GM12878 (cell line): Measurements from ENCODE around the gene IGF1R. TPM values are rescaled to one million over a fixed set of nuclear protein-coding genes. Genes with fewer than 3 reads are reported as not detected.

Source experiments
- ATAC-seq: fragments of 200-7000 bp; cut with Tn5 transposase; 3 replicates; pipeline ENCODE4 v1.9.1; 2020; ENCODE audit warnings: mild to moderate bottlenecking, moderate library complexity
- BruUV-seq: library from RNA; stranded (reverse); fragments of 400-500 nt; replicated peaks from 2 replicates; lab custom pipeline; 2021; lab: Mats Ljungman, UMichigan
- CTCF ChIA-PET: fragments of 300-600 bp; sonication (Branson Sonifier 250); formaldehyde crosslinking; extraction: SDS; loops from one replicate; lab custom pipeline; 2021; ENCODE audit warnings: inconsistent platforms; lab: Yijun Ruan, JAX
- POLR2A ChIA-PET: fragments of 350-600 bp; formaldehyde crosslinking; extraction: SDS; loops from one replicate; lab custom pipeline; 2021; ENCODE audit warnings: inconsistent platforms; lab: Charles Lee
- RAD21 ChIA-PET: fragments of 300-600 bp; sonication (Branson Sonifier 250); formaldehyde crosslinking; loops from one replicate; lab custom pipeline; 2023; ENCODE audit warnings: antibody characterized with exemption; ENCODE audit not compliant: unreplicated experiment; lab: Charles Lee
- SMC1A ChIA-PET: fragments of 300-600 bp; sonication (Branson Sonifier 250); formaldehyde crosslinking; loops from one replicate; lab custom pipeline; 2023; ENCODE audit not compliant: unreplicated experiment, uncharacterized antibody; lab: Charles Lee
- DNase-seq: peaks from one replicate; pipeline ENCODE4 v3.0.0-alpha.2; 2011; ENCODE audit warnings: low read depth, low spot score
- FAIRE-seq: peaks from 3 replicates; lab custom pipeline; 2011; peaks lifted over from hg19 to GRCh38; lab: Jason Lieb, UNC
- H2AFZ ChIP-seq: 2 replicates; pipeline ENCODE4 v1.6.0; 2011; ENCODE audit warnings: low read depth, low read length, control low read depth; ENCODE audit not compliant: control insufficient read depth
- H3K27ac ChIP-seq: 2 replicates; pipeline ENCODE4 v1.5.1; 2011; ENCODE audit warnings: control low read depth; ENCODE audit not compliant: control insufficient read depth, insufficient read depth
- H3K27me3 ChIP-seq, 2 experiments: replicated peaks in 1 of 2; 2 replicates each; pipeline versions ENCODE4 v1.6.0 to v1.6.1; 2011; ENCODE audit warnings: low read length in 1 of 2; ENCODE audit not compliant: control insufficient read depth in 2 of 2, insufficient read depth in 2 of 2
- H3K36me3 ChIP-seq, 2 experiments: 2 replicates each; pipeline ENCODE4 v1.5.1; 2011; ENCODE audit warnings: low read length in 1 of 2; ENCODE audit not compliant: control insufficient read depth in 2 of 2, insufficient read depth in 2 of 2
- H3K4me1 ChIP-seq: 2 replicates; pipeline ENCODE4 v1.6.1; 2011; ENCODE audit warnings: mild to moderate bottlenecking, low read length, moderate library complexity, mixed read lengths; ENCODE audit not compliant: control insufficient read depth, insufficient read depth
- H3K4me2 ChIP-seq: 2 replicates; pipeline ENCODE4 v1.6.0; 2011; ENCODE audit warnings: control low read depth; ENCODE audit not compliant: control insufficient read depth, insufficient read depth
- H3K4me3 ChIP-seq: fragments of 200-600 bp; sonication (generic); 2 replicates; pipeline ENCODE4 v1.5.1; 2016
- H3K79me2 ChIP-seq: 2 replicates; pipeline ENCODE4 v1.6.0; 2011; ENCODE audit warnings: low read length; ENCODE audit not compliant: control insufficient read depth, insufficient read depth
- H3K9ac ChIP-seq: 2 replicates; pipeline ENCODE4 v1.8.0; 2011; ENCODE audit warnings: low read length, control low read depth, mixed read lengths; ENCODE audit not compliant: control insufficient read depth, insufficient read depth
- H3K9me3 ChIP-seq: replicated peaks from 3 replicates; pipeline ENCODE4 v1.5.1; 2011; ENCODE audit warnings: mild to moderate bottlenecking, low read length; ENCODE audit not compliant: control insufficient read depth, insufficient read depth
- H4K20me1 ChIP-seq: 2 replicates; pipeline ENCODE4 v1.6.0; 2011; ENCODE audit not compliant: control insufficient read depth, insufficient read depth
- ASH2L ChIP-seq: fragments of 300-600, 200-600 bp; sonication (generic); IDR thresholded peaks from 2 replicates; pipeline ENCODE4 v1.6.1; 2017; ENCODE audit warnings: low read depth, mild to moderate bottlenecking, borderline replicate concordance
- ATF2 ChIP-seq: IDR thresholded peaks from 2 replicates; pipeline ENCODE4 v1.6.1; 2012; ENCODE audit warnings: low read length, inconsistent platforms
- EGR1 ChIP-seq, 2 experiments: IDR thresholded peaks; 1 replicate in 1 of 2; 2 replicates in 1 of 2; pipeline ENCODE4 v1.6.1; 2011 to 2012; ENCODE audit warnings: low read depth in 2 of 2, low read length in 2 of 2, borderline replicate concordance in 1 of 2, mild to moderate bottlenecking in 1 of 2, moderate library complexity in 1 of 2
- ETV6 ChIP-seq, 2 experiments: fragments of 450-650 bp in 1 of 2; IDR thresholded peaks in 1 of 2; conservative IDR thresholded peaks in 1 of 2; 2 replicates each; pipeline ENCODE4 v1.6.1; 2014; ENCODE audit warnings: antibody characterized with exemption in 1 of 2, borderline replicate concordance in 1 of 2, low read depth in 1 of 2, mild to moderate bottlenecking in 1 of 2, moderate library complexity in 1 of 2
- NFYB ChIP-seq: IDR thresholded peaks from 2 replicates; pipeline ENCODE4 v1.6.1; 2011; ENCODE audit warnings: low read depth, mild to moderate bottlenecking, low read length, improper control_type of control experiment, moderate library complexity; ENCODE audit not compliant: insufficient read depth
- NR2C2 ChIP-seq: IDR thresholded peaks from 2 replicates; pipeline ENCODE4 v1.6.1; 2011; ENCODE audit warnings: borderline replicate concordance, low read depth; ENCODE audit not compliant: control insufficient read depth, insufficient read length
- PKNOX1 ChIP-seq: fragments of 450-650 bp; IDR thresholded peaks from 2 replicates; pipeline ENCODE4 v1.6.1; 2016; ENCODE audit warnings: mild to moderate bottlenecking
- POU2F2 ChIP-seq: IDR thresholded peaks from 3 replicates; pipeline ENCODE4 v1.6.1; 2011; ENCODE audit warnings: low read depth, mild to moderate bottlenecking, low read length, borderline replicate concordance
- RELB ChIP-seq: fragments of 450-650 bp; IDR thresholded peaks from 2 replicates; pipeline ENCODE4 v1.6.1; 2017; ENCODE audit warnings: low read depth, mild to moderate bottlenecking, moderate library complexity
- SUPT20H ChIP-seq: IDR thresholded peaks from 2 replicates; pipeline ENCODE4 v1.6.1; 2011; ENCODE audit warnings: low read depth, mild to moderate bottlenecking, low read length, moderate library complexity, borderline replicate concordance; ENCODE audit not compliant: control insufficient read depth
- ZNF217 ChIP-seq: fragments of 450-650 bp; IDR thresholded peaks from 2 replicates; pipeline ENCODE4 v1.6.1; 2017; ENCODE audit warnings: antibody characterized with exemption, mild to moderate bottlenecking
- WGBS: methylation state at CpG from one replicate; pipeline ENCODE4 v1.1.6; 2016; ENCODE audit warnings: low lambda C conversion rate; ENCODE audit not compliant: insufficient replicate concordance, insufficient coverage; ENCODE audit errors: missing lambda C conversion rate; 5-methylcytosine and 5-hydroxymethylcytosine counted together
- in situ Hi-C: fragments of 300-500 bp; cut with MboI; formaldehyde crosslinking; loops from 9 replicates; pipeline ENCODE4 v1.14.3; 2018; ENCODE audit warnings: mixed read lengths
- intact Hi-C: fragments of 100-400 bp; cut with micrococcal nuclease; formaldehyde crosslinking; loops from one replicate; pipeline ENCODE4 v1.14.2; 2022; ENCODE audit not compliant: unreplicated experiment
- polyA plus RNA-seq, 11 experiments: library from polyadenylated mRNA; depleted of rRNA in 4 of 11; unstranded in 6 of 11; stranded (reverse) in 5 of 11; fragments of >200 nt; fragmentation: Nextera tagmentation in 4 of 11; fragmentation: Illumina TruSeq in 1 of 11; extraction: Ambion mirVana in 4 of 11; extraction: Trizol in 1 of 11; gene quantifications; 1 replicate in 1 of 11; 2 replicates in 10 of 11; pipeline versions ENCODE4 v1.2.1 to v1.2.3, GENCODE V29; 2011 to 2016; ENCODE audit warnings: inconsistent platforms in 2 of 11, missing spikeins in 2 of 11, low read depth in 1 of 11
- total RNA-seq, 4 experiments: library from RNA; depleted of rRNA in 3 of 4; stranded (reverse); fragments of >200 nt in 3 of 4; fragmentation: Illumina TruSeq in 1 of 4; extraction: Trizol in 1 of 4; gene quantifications; 2 replicates each; pipeline versions ENCODE4 v1.2.1 to v1.2.3, GENCODE V29; 2013 to 2021

Gene IGF1R
- total and polyA plus RNA-seq, 10 of the 15 experiments (the other 5 are each of a cell fraction or from before 2014, with no cell fraction given), result 0.03 to 2.7 (median 0.66) TPM

- ATAC-seq (no peak), FAIRE-seq (no peak), DNase-seq (no peak)
- H2AFZ ChIP-seq, result no peak overlapping the region
- no peak overlapping the region for H3K4me2 ChIP-seq
- no peaks in the 10 kb centered on the region for H3K9me3 ChIP-seq
- no peaks in the 10 kb centered on the region for H3K27me3 ChIP-seq
- H3K4me3 ChIP-seq, result no peak overlapping the region
- 71% methylated on average over 7 of the region's 7 CpGs for WGBS
- no peaks in the 10 kb centered on the region for H4K20me1 ChIP-seq
- ChIA-PET CTCF (interaction anchor here (0.6 to 1.6 kb wide), 4 partner anchors 9 to 259 kb away, joined by 3 to 6 read pairs (median 3); no protein-coding TSS in a partner anchor), POLR2A (interaction anchor here (0.7 kb wide), 1 partner anchor 24 kb away, joined by 3 read pairs; no protein-coding TSS in a partner anchor), SMC1A (interaction anchor here (0.6 to 1.8 kb wide), 4 partner anchors 9 to 38 kb away, joined by 3 to 5 read pairs (median 4); no protein-coding TSS in a partner anchor), RAD21 (interaction anchor here (1.0 kb wide), 1 partner anchor 30 kb away, joined by 3 read pairs; no protein-coding TSS in a partner anchor)
- in situ Hi-C loops (no loop called here), intact Hi-C loops (no loop called here)
- H3K79me2 ChIP-seq, result no peaks in the 10 kb centered on the region
- BruUV-seq, result no TSS peak
- no peak overlapping the region for H3K9ac ChIP-seq
- no peak overlapping the region for H3K27ac ChIP-seq
- no peaks in the 10 kb centered on the region for H3K36me3 ChIP-seq
- H3K4me1 ChIP-seq, result peaks cover 3% of the 10 kb centered on the region; the same call in 1 of the 2 replicates
- TF ChIP-seq ZNF217 (no peak), ATF2 (no peak), NFYB (no peak), SUPT20H (no peak)
These were observed 266.3 kb downstream of the IGF1R start for GRCh38 chr15:98914626-98915025.

GRCh38 chr15:98916826-98917225 lies 268.5 kb downstream of the IGF1R start:
- FAIRE-seq (no peak), ATAC-seq (no peak), DNase-seq (no peak)
- no peaks in the 10 kb centered on the region for H3K9me3 ChIP-seq
- H3K9ac ChIP-seq, result no peak overlapping the region
- no peak overlapping the region for H2AFZ ChIP-seq
- intact Hi-C loops, result no loop called here
- ChIA-PET SMC1A (no interaction called here), CTCF (interaction anchor here (0.9 kb wide), 1 partner anchor 159 kb away, joined by 5 read pairs; no protein-coding TSS in a partner anchor), RAD21 (interaction anchor here (0.7 kb wide), 1 partner anchor 22 kb away, joined by 5 read pairs; no protein-coding TSS in a partner anchor), POLR2A (no interaction called here)
- peaks cover 3% of the 10 kb centered on the region; the same call in 1 of the 2 replicates for H3K4me1 ChIP-seq
- no peak overlapping the region for H3K27ac ChIP-seq
- H3K79me2 ChIP-seq, result no peaks in the 10 kb centered on the region
- no peaks in the 10 kb centered on the region for H3K36me3 ChIP-seq
- no peak overlapping the region for H3K4me3 ChIP-seq
- 74% methylated on average over 8 of the region's 8 CpGs for WGBS
- BruUV-seq, result no TSS peak
- no peaks in the 10 kb centered on the region for H4K20me1 ChIP-seq
- H3K4me2 ChIP-seq, result no peak overlapping the region
- no peaks in the 10 kb centered on the region for H3K27me3 ChIP-seq
- in situ Hi-C loops, result no loop called here
- TF ChIP-seq PKNOX1 (no peak), ASH2L (no peak), RELB (no peak), EGR1 (IDR thresholded peaks at IDR 0.05; ENCODE audit: borderline replicate concordance in 1 of 2, low read depth in 2 of 2, low read length in 2 of 2) (no peak), NFYB (no peak), NR2C2 (no peak), POU2F2 (no peak), ETV6 (conservative IDR thresholded peaks at IDR 0.05 in 1 of 2, IDR thresholded peaks at IDR 0.05 in 1 of 2; ENCODE audit: borderline replicate concordance in 1 of 2, low read depth in 1 of 2) (no peak)
